HFFc6 (cell line): Measurements from ENCODE around the gene OSBPL2. TPM values are rescaled to one million over a fixed set of nuclear protein-coding genes. Genes with fewer than 3 reads are reported as not detected.
A peak's percentile ranks its signal among the peaks of the same experiment; 100 is the strongest.

Experiments used
- DNase-seq: peaks from one replicate; pipeline ENCODE4 v3.0.0-alpha.2; 2018
- H3K27ac Mint-ChIP-seq: 2 replicates; pipeline ENCODE4 v1.8.0; 2020; ENCODE audit warnings: mild to moderate bottlenecking, mixed read lengths
- H3K27me3 Mint-ChIP-seq: 2 replicates; pipeline ENCODE4 v1.8.0; 2021; ENCODE audit warnings: mild to moderate bottlenecking, moderate library complexity, mixed read lengths; ENCODE audit not compliant: insufficient read depth
- H3K36me3 Mint-ChIP-seq: 2 replicates; pipeline ENCODE4 v1.8.0; 2021; ENCODE audit warnings: low read depth, mixed read lengths
- H3K4me1 Mint-ChIP-seq: 2 replicates; pipeline ENCODE4 v1.8.0; 2020; ENCODE audit warnings: low read depth, mixed read lengths
- H3K4me3 Mint-ChIP-seq: 2 replicates; pipeline ENCODE4 v1.8.0; 2020; ENCODE audit warnings: mild to moderate bottlenecking, moderate library complexity, mixed read lengths
- H3K9me3 Mint-ChIP-seq: 2 replicates; pipeline ENCODE4 v1.8.0; 2020; ENCODE audit warnings: mild to moderate bottlenecking, mixed read lengths
- CTCF ChIP-seq: fragments of 200-600 bp; sonication (generic); IDR thresholded peaks from 2 replicates; pipeline ENCODE4 v1.5.0; 2021; ENCODE audit warnings: antibody characterized with exemption, mild to moderate bottlenecking
- total RNA-seq, 6 experiments: library from RNA; stranded (reverse); fragmentation: NEBNext Ultra II Directional; extraction: Animal tissue kit (Norgen Biotek cat#: 25700); gene quantifications; 2 replicates in 1 of 6; 3 replicates in 5 of 6; pipeline ENCODE4 v1.2.3, GENCODE V29; 2021

Gene OSBPL2
- total RNA-seq, 6 experiments from 2014 or later: 32.2 to 37.6 (median 33.5) TPM

DNA sequence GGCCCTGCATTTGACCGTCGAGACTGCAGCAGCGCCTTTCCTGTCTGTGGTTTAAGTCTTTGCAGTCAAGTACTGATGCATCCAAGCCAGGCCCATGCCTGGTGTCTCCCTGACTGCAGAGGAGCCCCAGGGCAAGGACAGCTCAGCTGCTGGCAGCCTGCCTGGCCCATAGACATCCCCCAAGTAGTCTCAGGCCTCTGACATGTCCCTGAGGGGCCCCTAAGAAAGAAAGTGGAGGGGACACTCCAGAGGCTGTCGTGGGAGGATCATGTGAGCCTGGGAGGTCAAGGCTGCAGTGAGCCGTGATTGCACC lies 36.3 kb upstream of the OSBPL2 start:
- H3K27ac Mint-ChIP-seq: peak overlapping the region; percentile 74
- H3K4me1 Mint-ChIP-seq: peaks cover 22% of the 10 kb centered on the region
- no peak for TF ChIP-seq CTCF
- peak overlapping the region; percentile 59; the same call in 1 of the 2 replicates for H3K4me3 Mint-ChIP-seq
- DNase-seq: peak; percentile 81
- H3K27me3 Mint-ChIP-seq: peaks cover 2% of the 10 kb centered on the region; the same call in 1 of the 2 replicates
- peaks cover 21% of the 10 kb centered on the region for H3K36me3 Mint-ChIP-seq
- no peaks in the 10 kb centered on the region for H3K9me3 Mint-ChIP-seq

GRCh38 chr20:62202676-62203377 lies 35.5 kb upstream of the OSBPL2 start:
- Mint-ChIP-seq H3K36me3 (peaks cover 21% of the 10 kb centered on the region), H3K27ac (peak overlapping the region; percentile 74), H3K4me1 (peaks cover 22% of the 10 kb centered on the region), H3K9me3 (no peaks in the 10 kb centered on the region), H3K4me3 (peak overlapping the region; percentile 24; the same call in 1 of the 2 replicates), H3K27me3 (peaks cover 2% of the 10 kb centered on the region; the same call in 1 of the 2 replicates)
- DNase-seq: no peak
- TF ChIP-seq CTCF: no peak

GRCh38 chr20:62203378-62204030 lies 34.8 kb upstream of the OSBPL2 start:
- Mint-ChIP-seq H3K4me3 (peak overlapping the region; percentile 24; the same call in 1 of the 2 replicates), H3K27me3 (peaks cover 2% of the 10 kb centered on the region; the same call in 1 of the 2 replicates), H3K27ac (peak overlapping the region; percentile 67), H3K9me3 (no peaks in the 10 kb centered on the region), H3K36me3 (peaks cover 20% of the 10 kb centered on the region), H3K4me1 (peaks cover 22% of the 10 kb centered on the region)
- no peak for TF ChIP-seq CTCF
- peak; percentile 49 for DNase-seq

- TF ChIP-seq CTCF: no peak
- Mint-ChIP-seq H3K36me3 (peaks cover 7% of the 10 kb centered on the region; the same call in 1 of the 2 replicates), H3K4me3 (no peak overlapping the region), H3K27ac (no peak overlapping the region), H3K9me3 (no peaks in the 10 kb centered on the region), H3K27me3 (peaks cover 2% of the 10 kb centered on the region), H3K4me1 (peaks cover 22% of the 10 kb centered on the region)
- no peak for DNase-seq
These were observed 32.5 kb upstream of the OSBPL2 start for GRCh38 chr20:62205618-62206387.

DNA sequence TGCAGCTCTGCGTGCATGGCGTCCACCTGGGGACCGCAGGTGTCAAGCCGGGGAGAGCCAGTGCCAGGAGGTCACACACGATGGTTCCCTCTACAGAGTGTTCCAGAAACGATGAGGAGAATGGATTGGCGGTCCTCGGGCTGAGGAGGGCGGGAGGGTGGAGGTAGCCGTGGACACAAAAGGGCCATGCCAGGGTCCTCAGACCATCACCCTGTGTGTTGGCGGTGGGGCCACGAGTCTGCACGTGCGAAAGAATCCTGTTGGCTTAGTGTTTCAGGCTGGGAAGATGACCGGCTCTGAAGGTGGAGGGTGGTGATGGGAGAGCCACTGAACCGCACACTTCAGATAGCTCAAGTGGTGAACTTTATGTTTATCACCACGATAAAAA lies 31.9 kb upstream of the OSBPL2 start:
- H3K36me3 Mint-ChIP-seq: 0 out of 2 replicates have a peak, but pooled peaks cover 7% of the 10 kb centered on the region
- no peaks in the 10 kb centered on the region for H3K9me3 Mint-ChIP-seq
- no peak for TF ChIP-seq CTCF
- H3K4me3 Mint-ChIP-seq: no peak overlapping the region
- no peak overlapping the region for H3K27ac Mint-ChIP-seq
- peaks cover 2% of the 10 kb centered on the region for H3K27me3 Mint-ChIP-seq
- DNase-seq: no peak
- peaks cover 22% of the 10 kb centered on the region for H3K4me1 Mint-ChIP-seq
